HK-2 (cell line): ENCODE results near the gene C22orf39.

Experiments
- DNase-seq: peaks from one replicate; pipeline ENCODE4 v3.0.0-alpha.2; 2018; ENCODE audit not compliant: unreplicated experiment

The C22orf39 gene

DNA sequence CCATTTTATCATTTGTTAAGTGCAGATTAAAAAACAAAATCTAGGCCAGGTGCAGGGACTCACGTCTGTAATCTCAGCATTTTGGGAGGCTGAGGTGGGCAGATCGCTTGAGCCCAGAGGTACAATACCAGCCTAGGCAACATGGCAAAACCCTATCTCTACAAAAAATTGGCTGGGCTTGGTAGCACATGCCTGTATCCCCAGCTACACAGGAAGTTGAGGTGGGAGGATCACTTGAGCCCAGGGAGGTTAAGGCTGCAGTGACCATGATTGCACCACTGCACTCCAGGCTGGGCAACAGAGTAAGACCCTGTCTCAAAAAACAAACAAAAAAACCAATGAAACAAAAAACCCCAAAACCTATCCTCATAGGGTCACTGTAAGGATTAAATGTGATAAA is 48.9 kb downstream of the C22orf39 start:
- no peak for DNase-seq

DNA sequence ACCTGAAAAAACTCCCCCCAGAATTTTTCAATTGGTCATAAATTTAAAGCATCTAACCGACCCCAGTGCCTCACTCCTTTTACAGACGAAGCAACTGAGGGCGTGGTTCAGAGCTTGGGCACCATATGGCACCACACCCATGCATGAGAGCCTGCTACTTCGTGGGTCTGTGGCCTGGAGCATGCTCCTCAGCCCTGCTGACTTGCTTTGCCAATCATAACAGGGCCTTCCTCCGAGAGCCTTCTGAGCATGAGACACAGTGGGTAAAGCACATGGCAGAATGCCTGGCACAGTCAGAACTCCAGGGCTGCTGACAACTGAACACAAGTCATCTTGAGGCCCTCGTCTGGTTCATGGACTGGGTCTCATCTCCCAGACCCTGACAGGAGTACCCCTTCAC is 49.3 kb downstream of the C22orf39 start:
- DNase-seq = no peak

DNA sequence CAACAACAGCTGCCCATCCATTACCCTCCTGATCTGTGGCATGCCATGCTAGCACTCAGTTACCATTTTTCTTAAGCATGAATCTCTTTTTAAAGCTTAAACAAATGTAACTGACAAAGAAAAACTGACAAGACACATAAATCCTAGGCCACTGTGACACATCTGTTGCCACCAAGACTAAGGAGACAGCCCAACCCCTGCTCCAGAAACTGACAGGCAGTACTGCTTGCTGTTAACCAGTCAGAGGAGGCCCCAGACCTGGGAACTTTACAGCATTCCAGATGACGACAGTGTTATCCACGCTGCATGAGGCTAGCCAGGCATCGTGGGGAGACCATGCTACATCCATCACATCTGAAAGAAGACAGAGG is 49.8 kb downstream of the C22orf39 start:
- DNase-seq = no peak

DNA sequence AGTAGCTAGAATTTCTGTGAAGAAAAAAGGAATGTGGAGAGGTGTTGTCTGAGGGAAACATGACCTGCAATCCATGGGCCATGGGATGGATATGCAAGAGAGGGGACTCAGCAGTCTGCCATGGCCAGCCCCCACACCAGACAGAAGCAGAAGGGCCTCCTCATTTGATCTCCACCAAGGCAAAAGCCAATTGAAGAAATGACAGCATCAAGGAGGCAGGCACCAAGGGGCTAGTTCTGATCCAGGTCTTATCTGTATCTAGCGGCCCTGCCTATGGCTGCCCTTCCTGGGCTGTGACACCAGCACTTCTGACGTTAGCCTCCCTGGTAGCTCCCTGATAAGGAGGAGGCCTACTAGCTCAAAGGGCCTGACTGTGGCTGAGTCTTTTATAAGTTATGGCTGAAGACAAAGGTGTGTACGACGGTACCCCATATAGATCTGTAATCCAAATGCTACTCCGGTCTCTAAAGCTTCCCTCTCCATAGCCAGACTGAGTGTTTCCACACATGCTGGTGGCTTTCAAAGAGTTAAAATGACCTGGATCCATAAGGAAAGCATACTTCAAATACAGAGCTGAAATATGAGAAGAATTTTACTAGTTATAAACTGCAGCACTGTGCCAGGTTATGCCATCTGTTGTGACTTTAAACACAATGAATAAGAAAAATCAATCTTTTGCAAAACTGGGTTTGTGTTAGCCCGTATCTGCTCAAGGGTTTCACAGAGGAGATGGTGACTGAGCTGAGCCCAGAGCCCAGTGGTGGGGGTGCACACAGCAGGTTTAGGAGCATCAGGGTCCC is 50.4 kb downstream of the C22orf39 start:
- DNase-seq = no peak

DNA sequence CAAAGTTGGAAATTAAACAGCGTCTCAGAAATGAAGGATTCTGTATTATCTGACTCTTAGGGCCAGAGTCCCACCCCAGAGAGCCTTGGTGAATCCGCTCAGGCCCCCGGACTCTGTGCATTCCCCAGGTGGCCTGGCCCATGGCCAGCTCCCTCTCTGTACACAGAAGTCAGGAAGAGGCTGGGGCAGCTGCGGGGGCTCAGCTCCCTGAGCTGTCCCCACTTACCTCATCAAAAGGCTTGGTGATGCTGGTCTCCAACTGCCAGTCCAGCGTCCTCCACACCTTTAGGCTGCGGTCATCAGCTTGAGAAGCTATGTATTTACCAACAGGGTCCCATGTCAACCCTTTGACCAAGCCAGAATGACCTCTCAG is 51.0 kb downstream of the C22orf39 start:
- DNase-seq = no peak

DNA sequence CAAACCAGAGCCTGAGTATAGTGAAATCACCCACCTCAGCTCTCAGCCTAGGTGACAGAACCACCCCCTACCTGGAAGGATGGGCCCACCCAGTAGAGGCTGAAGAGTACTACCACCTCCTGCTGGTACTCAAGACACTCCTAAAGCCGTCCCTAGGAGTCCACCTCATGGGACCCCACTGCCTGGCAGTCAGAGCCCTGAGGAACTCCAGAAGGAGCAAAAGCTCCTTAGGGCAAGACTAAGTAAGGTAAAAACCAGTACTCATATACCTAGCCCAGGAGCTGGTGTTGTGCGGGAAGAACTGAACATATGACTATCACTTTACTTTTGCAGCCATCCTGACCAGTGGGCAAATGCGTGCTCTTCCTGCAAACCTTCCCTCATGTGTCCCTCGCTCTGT is 52.2 kb downstream of the C22orf39 start:
- DNase-seq = no peak

DNA sequence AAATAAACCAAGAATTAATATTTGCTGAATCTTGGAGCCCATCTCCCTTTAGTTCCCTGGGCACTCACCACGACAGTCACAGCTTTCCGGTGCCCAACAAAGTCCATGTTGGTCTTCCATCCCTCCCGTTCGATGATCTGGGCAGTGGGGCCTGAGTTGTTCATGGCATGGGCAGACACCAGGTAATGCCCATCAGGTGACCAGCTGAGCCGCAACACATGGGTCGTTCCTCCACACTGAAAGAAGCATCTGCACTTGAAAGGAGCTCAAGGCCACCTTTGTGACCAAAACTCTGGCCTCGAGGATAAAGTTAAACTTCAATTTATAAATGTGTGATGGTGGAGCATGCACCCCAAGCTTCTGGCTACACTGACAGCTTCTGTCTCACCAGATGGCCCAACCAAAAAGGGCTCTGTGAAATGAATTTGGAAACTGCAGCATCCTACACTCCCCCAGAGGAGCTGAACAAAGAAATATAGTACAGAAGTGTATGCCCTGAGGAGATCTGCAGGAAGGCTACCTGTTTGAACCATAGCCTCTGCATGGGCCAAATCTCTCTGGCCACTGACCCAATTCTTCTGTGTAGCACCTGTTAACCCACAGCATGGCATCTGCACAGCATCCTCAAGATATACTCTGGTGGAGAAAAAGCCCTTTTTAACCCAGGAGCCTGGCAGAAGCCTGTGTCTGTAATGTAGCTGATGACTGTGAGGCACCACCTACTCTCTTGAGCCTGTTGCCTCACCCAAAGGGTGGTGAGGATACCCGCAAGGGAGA is 53.0 kb downstream of the C22orf39 start:
- no peak for DNase-seq

DNA sequence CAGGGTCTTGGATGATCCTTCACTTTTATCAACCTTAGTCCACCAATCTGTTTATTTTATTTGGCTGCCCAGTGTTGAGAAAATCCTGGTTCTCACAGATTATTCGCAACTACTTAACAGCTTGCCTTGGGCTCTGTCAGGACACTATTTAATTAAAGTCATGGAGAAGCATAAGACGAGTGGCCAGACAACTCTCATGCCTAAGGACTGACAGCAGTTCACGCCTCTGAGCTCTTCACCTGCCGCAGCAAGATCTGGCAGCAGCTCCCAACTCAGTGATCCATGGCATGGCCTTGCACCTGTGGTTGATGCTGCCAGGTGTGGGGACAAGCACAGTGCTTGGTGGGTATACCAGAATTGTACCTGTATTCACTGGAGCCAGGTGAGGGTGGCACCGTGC is 53.8 kb downstream of the C22orf39 start:
- no peak for DNase-seq
